Measurements from ENCODE around the gene CDKN2B-AS1.

CDKN2B-AS1 gene

DNA sequence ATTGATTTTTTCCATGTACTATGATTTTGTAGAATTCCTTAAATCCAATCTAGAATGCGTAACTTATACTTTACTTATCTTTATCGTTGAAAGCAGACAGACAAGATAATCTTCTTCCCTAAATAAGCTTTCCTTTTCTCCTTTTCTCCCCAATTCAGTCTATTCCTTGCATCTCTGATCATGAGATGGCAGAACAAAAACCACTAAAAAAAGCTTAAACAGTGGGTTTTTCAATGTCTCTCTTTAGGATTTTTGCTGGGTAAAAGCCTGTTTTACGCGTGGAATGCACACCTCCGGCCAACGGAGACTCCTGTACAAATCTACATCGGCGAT, 13.8 kb downstream of the CDKN2B-AS1 start:
- no peak for TF ChIP-seq CTCF (IDR thresholded peaks at IDR 0.05; ENCODE audit: low read depth, low read length)
- no peak for DNase-seq (ENCODE audit: low read depth in 2 of 2)
- H3K4me3 ChIP-seq (replicated peaks in 1 of 2; ENCODE audit: low read depth in 2 of 2, low read length in 2 of 2): peak overlapping the region; percentile 61 to 89

- TF ChIP-seq CTCF (IDR thresholded peaks at IDR 0.05; ENCODE audit: low read depth, low read length): peak; percentile 57
- DNase-seq (ENCODE audit: low read depth in 2 of 2): peak; percentile 96 to 98
- H3K4me3 ChIP-seq (replicated peaks in 1 of 2; ENCODE audit: low read depth in 2 of 2, low read length in 2 of 2): peak within 1 kb of the TSS; percentile 61 to 89
These were observed 14.3 kb downstream of the CDKN2B-AS1 start, which contains the start of gene CDKN2B for GRCh38 chr9:22008717-22009505. CDKN2B (minus strand) TSS chr9:22009305; CDS start chr9:22008953, 352 bp downstream.

GRCh38 chr9:22009506-22009867, 14.9 kb downstream of the CDKN2B-AS1 start:
- no peak for DNase-seq (ENCODE audit: low read depth in 2 of 2)
- H3K4me3 ChIP-seq (replicated peaks in 1 of 2; ENCODE audit: low read depth in 2 of 2, low read length in 2 of 2): peak overlapping the region; percentile 22 to 89
- no peak for TF ChIP-seq CTCF (IDR thresholded peaks at IDR 0.05; ENCODE audit: low read depth, low read length)

DNA sequence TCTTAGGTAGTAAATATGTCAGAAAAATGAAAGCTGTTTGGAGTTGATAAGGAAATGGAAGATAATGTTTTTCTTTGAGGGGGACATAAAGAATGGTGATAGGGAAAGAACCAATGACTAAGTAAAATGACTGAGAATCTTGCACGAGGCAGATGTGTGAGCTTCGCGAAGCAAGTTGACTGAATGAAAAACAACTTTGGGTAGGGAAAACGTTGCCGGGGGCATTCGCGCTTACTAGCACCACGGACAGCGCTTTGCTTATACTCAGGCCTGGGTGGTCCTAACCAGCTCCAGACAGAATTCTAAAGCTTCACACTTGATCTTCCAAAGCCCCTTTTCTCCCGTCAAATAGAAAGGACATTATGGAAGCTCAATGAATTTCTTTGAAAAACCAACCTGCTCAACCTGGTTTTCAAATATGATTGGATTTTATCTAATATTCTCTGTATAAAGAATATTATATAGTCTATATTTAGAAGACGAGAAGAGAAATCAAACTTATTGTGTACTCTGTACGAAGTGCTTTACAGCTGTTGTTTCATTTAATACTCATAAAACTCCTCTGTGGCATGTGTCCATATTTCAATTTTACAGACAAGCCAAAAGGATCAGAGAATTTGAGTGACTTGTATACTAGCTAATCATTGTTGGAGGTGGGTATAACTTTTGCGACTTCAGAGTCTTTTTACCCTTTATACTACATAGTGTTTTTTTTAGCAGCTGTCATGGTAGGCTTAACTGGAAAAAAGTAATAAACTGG, 16.5 kb downstream of the CDKN2B-AS1 start:
- H3K4me3 ChIP-seq (replicated peaks in 1 of 2; ENCODE audit: low read depth in 2 of 2, low read length in 2 of 2): no peak overlapping the region
- no peak for TF ChIP-seq CTCF (IDR thresholded peaks at IDR 0.05; ENCODE audit: low read depth, low read length)
- peak; percentile 43 to 58 for DNase-seq (ENCODE audit: low read depth in 2 of 2)

GRCh38 chr9:22022396-22022795, 27.8 kb downstream of the CDKN2B-AS1 start:
- DNase-seq (ENCODE audit: low read depth in 2 of 2): no peak
- no peak overlapping the region for H3K4me3 ChIP-seq (replicated peaks in 1 of 2; ENCODE audit: low read depth in 2 of 2, low read length in 2 of 2)
- no peak for TF ChIP-seq CTCF (IDR thresholded peaks at IDR 0.05; ENCODE audit: low read depth, low read length)

GRCh38 chr9:22026696-22027095, 32.1 kb downstream of the CDKN2B-AS1 start:
- no peak for TF ChIP-seq CTCF (IDR thresholded peaks at IDR 0.05; ENCODE audit: low read depth, low read length)
- H3K4me3 ChIP-seq (replicated peaks in 1 of 2; ENCODE audit: low read depth in 2 of 2, low read length in 2 of 2): no peak overlapping the region
- no peak for DNase-seq (ENCODE audit: low read depth in 2 of 2)

Measured in cardiac fibroblast (primary cell).